A673 (cell line): ENCODE results near the gene AK2. TPM values are rescaled to one million over a fixed set of nuclear protein-coding genes. Genes with fewer than 3 reads are reported as not detected.

ENCODE experiments used
- BruUV-seq: library from RNA; stranded (reverse); fragments of 400-500 nt; replicated peaks from 2 replicates; lab custom pipeline; 2021; lab: Mats Ljungman, UMichigan
- CTCF ChIA-PET: fragments of 300-600 bp; sonication (Branson Sonifier 250); formaldehyde crosslinking; loops from one replicate; lab custom pipeline; 2022; ENCODE audit warnings: antibody characterized with exemption; lab: Charles Lee
- POLR2A ChIA-PET: fragments of 300-600 bp; sonication (Branson Sonifier 250); formaldehyde crosslinking; loops from one replicate; lab custom pipeline; 2022; ENCODE audit warnings: antibody characterized with exemption; ENCODE audit not compliant: low non-redundant PET; lab: Charles Lee
- DNase-seq: peaks from one replicate; pipeline ENCODE4 v3.0.0-alpha.2; 2015; ENCODE audit warnings: low spot score
- H3K27ac ChIP-seq: fragments of 200-600 bp; sonication (generic); 2 replicates; pipeline ENCODE4 v1.5.1; 2016; ENCODE audit warnings: mixed run types, low read depth, mild to moderate bottlenecking, mixed read lengths, antibody characterized with exemption, low read length; ENCODE audit not compliant: poor library complexity, severe bottlenecking
- H3K27me3 ChIP-seq: fragments of 200-600 bp; sonication (generic); replicated peaks from 2 replicates; pipeline ENCODE4 v1.6.1; 2017; ENCODE audit warnings: mixed run types, low read depth, mild to moderate bottlenecking, mixed read lengths, antibody characterized with exemption, low read length; ENCODE audit not compliant: insufficient read depth, poor library complexity
- H3K36me3 ChIP-seq: fragments of 200-600 bp; sonication (generic); 2 replicates; pipeline ENCODE4 v1.6.1; 2016; ENCODE audit warnings: mixed run types, mild to moderate bottlenecking, mixed read lengths, antibody characterized with exemption, low read length; ENCODE audit not compliant: insufficient read depth, poor library complexity, severe bottlenecking
- H3K4me1 ChIP-seq: fragments of 200-600 bp; sonication (generic); 2 replicates; pipeline ENCODE4 v1.6.1; 2017; ENCODE audit warnings: mixed run types, mild to moderate bottlenecking, mixed read lengths, antibody characterized with exemption, low read length; ENCODE audit not compliant: insufficient read depth, poor library complexity, severe bottlenecking
- H3K4me3 ChIP-seq: fragments of 200-600 bp; sonication (generic); 2 replicates; pipeline ENCODE4 v1.5.1; 2016; ENCODE audit warnings: low read depth, mixed run types, mild to moderate bottlenecking, mixed read lengths, low read length; ENCODE audit not compliant: poor library complexity, severe bottlenecking
- H3K9me3 ChIP-seq: fragments of 200-600 bp; sonication (generic); 2 replicates; pipeline ENCODE4 v1.6.1; 2016; ENCODE audit warnings: mixed run types, low read depth, mild to moderate bottlenecking, mixed read lengths, antibody characterized with exemption, low read length; ENCODE audit not compliant: poor library complexity, severe bottlenecking
- CTCF ChIP-seq: fragments of 300-800, 200-600 bp; sonication (generic); conservative IDR thresholded peaks from 2 replicates; pipeline ENCODE4 v1.5.1; 2017; ENCODE audit warnings: low read depth, mild to moderate bottlenecking, antibody characterized with exemption, low read length, moderate library complexity, mixed read lengths
- EZH2 ChIP-seq: fragments of 200-600 bp; sonication (generic); IDR thresholded peaks from 2 replicates; pipeline ENCODE4 v1.6.1; 2017; ENCODE audit warnings: borderline replicate concordance, low read depth, mild to moderate bottlenecking, mixed read lengths, antibody characterized with exemption, low read length; ENCODE audit not compliant: poor library complexity, severe bottlenecking
- intact Hi-C: fragments of 100-400 bp; cut with micrococcal nuclease; formaldehyde crosslinking; loops from one replicate; pipeline ENCODE4 v1.10.0; 2022; ENCODE audit not compliant: unreplicated experiment
- total RNA-seq: library from RNA; stranded (reverse); gene quantifications from 2 replicates; pipeline ENCODE4 v1.2.3, GENCODE V29; 2021

Gene AK2
- total RNA-seq, 1 experiment from 2014 or later, result 196 TPM

- Histone ChIP-seq H3K4me3 (no peak overlapping the region), H3K27me3 (peaks cover 8% of the 10 kb centered on the region), H3K4me1 (no peaks in the 10 kb centered on the region), H3K27ac (no peak overlapping the region), H3K36me3 (no peaks in the 10 kb centered on the region), H3K9me3 (no peaks in the 10 kb centered on the region)
- intact Hi-C loops, result no loop called here
- POLR2A ChIA-PET, result no interaction called here
- CTCF ChIA-PET, result interaction anchor here (0.6 kb wide), 1 partner anchor 16 kb away, joined by 4 read pairs; no protein-coding TSS in a partner anchor
- no peak for DNase-seq
- BruUV-seq, result no TSS peak
- TF ChIP-seq CTCF (no peak), EZH2 (no peak)
Measured at GRCh38 chr1:32971576-32971975, 65.1 kb downstream of the AK2 start.

- intact Hi-C loops, result no loop called here
- Histone ChIP-seq H3K9me3 (no peaks in the 10 kb centered on the region), H3K36me3 (no peaks in the 10 kb centered on the region), H3K27ac (no peak overlapping the region), H3K4me3 (no peak overlapping the region), H3K27me3 (peaks cover 8% of the 10 kb centered on the region), H3K4me1 (no peaks in the 10 kb centered on the region)
- DNase-seq, result no peak
- TF ChIP-seq EZH2 (no peak), CTCF (no peak)
- ChIA-PET POLR2A (no interaction called here), CTCF (interaction anchor here (0.6 kb wide), 1 partner anchor 16 kb away, joined by 4 read pairs; no protein-coding TSS in a partner anchor)
- BruUV-seq, result no TSS peak
Measured at GRCh38 chr1:32971156-32971555, 65.5 kb downstream of the AK2 start.

- no peak overlapping the region for H3K27ac ChIP-seq
- no TSS peak for BruUV-seq
- no peak for DNase-seq
- POLR2A ChIA-PET, result no interaction called here
- no peak overlapping the region for H3K4me3 ChIP-seq
- TF ChIP-seq CTCF (no peak), EZH2 (no peak)
- H3K36me3 ChIP-seq, result no peaks in the 10 kb centered on the region
- H3K4me1 ChIP-seq, result no peaks in the 10 kb centered on the region
- CTCF ChIA-PET, result no interaction called here
- intact Hi-C loops, result no loop called here
- H3K9me3 ChIP-seq, result no peaks in the 10 kb centered on the region
- peaks cover 8% of the 10 kb centered on the region for H3K27me3 ChIP-seq
Measured at GRCh38 chr1:32969566-32969965, 67.1 kb downstream of the AK2 start.
